Type B pancreatic cell (in vitro differentiated cells): ENCODE results near the gene ARL13B. TPM values are rescaled to one million over a fixed set of nuclear protein-coding genes. Genes with fewer than 3 reads are reported as not detected.
A peak's percentile ranks its signal among the peaks of the same experiment; 100 is the strongest.
"Not testable (repeated sequence)": the region's sequence is repeated elsewhere in the genome, so short reads cannot be mapped to it uniquely, and the experiment has no call there.

ENCODE experiments used
- DNase-seq: peaks from one replicate; pipeline ENCODE4 v3.0.0; 2021; ENCODE audit warnings: mixed read lengths; ENCODE audit not compliant: unreplicated experiment; ENCODE audit errors: extremely low spot score
- H3K27ac Mint-ChIP-seq: 2 replicates; pipeline ENCODE4 v1.8.0; 2021; ENCODE audit warnings: mild to moderate bottlenecking, mixed read lengths
- H3K27me3 Mint-ChIP-seq: 2 replicates; pipeline ENCODE4 v1.8.0; 2021; ENCODE audit warnings: mixed read lengths
- H3K36me3 Mint-ChIP-seq: 2 replicates; pipeline ENCODE4 v1.8.0; 2021; ENCODE audit warnings: mixed read lengths
- H3K4me1 Mint-ChIP-seq: one replicate; pipeline ENCODE4 v1.8.0; 2021; ENCODE audit warnings: mixed read lengths; ENCODE audit not compliant: unreplicated experiment
- H3K4me3 Mint-ChIP-seq: 2 replicates; pipeline ENCODE4 v1.8.0; 2021; ENCODE audit warnings: mild to moderate bottlenecking, mixed read lengths
- H3K9me3 Mint-ChIP-seq: 2 replicates; pipeline ENCODE4 v1.8.0; 2021; ENCODE audit warnings: mixed read lengths
- CTCF ChIP-seq: fragments of 200-600 bp; sonication (generic); conservative IDR thresholded peaks from 2 replicates; pipeline ENCODE4 v1.5.0; 2021; ENCODE audit warnings: antibody characterized with exemption, mild to moderate bottlenecking
- long read RNA-seq: library from polyadenylated mRNA; unstranded; transcript quantifications from one replicate; pipeline ENCODE4 v2.0.0, GENCODE V29; 2020
- total RNA-seq: library from RNA; stranded (reverse); gene quantifications from 2 replicates; pipeline ENCODE4 v1.2.1, GENCODE V29; 2021; ENCODE audit warnings: low replicate concordance

The ARL13B gene
- 7.0 and 12.8 TPM in 2 replicates for total RNA-seq
- long read RNA-seq, partial matches to known transcripts: 6 of 15 reads
- long read RNA-seq, other reads (novel, unspliced or antisense): 9 of 15 reads

DNA sequence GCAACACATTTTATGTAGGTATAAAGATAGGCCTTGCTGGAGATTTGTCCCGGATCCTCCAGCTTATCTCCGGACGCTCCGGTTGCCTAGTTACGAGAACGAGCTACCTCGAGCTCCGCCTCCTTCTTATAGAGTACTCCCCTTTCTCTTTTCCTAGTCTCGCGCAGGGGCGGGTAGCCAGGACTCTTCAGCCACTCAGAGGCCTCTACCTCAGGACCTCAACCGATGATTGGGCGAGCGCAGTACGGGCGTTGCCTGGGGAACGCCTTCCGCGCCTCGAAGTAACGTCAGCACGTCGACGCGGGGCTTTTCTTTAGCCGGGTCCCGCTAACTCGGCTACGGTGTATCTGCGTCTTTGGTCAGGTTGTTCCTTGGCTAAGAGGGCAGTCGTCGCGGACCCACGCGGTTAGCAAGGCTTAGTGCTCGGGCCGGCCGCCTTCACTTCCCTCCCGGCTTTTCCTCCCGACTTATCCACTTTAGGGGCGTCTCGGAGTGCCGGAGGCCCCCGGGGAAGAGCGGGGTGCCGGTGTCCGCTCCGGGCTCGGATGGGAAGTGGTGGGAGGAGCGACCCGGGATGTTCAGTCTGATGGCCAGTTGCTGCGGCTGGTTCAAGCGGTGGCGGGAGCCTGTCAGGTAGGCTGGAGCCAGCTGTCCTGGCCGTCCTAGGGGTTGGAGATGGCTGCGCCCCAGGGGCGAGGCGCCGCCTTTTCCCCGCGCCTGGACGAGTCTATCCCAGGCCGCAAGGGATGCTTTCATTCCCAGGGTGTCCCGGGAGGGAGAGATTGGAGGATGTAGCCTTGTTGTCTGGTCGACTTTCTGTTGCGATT is at the start of gene ARL13B:
Gene ARL13B, plus strand, starts transcription at position 306 of the 827 bp plus-strand sequence. Its CDS starts 269 bp downstream, at position 575.
- Mint-ChIP-seq H3K4me1 (peaks cover 14% of the 10 kb centered on the region), H3K27me3 (peaks cover 4% of the 10 kb centered on the region), H3K27ac (peak within 1 kb of the TSS; percentile 85), H3K9me3 (no peaks in the 10 kb centered on the region), H3K4me3 (peak within 1 kb of the TSS; percentile 85), H3K36me3 (no peaks in the 10 kb centered on the region)
- no peak for TF ChIP-seq CTCF
- DNase-seq: peak; percentile 91

- Mint-ChIP-seq H3K27ac (no peak overlapping the region), H3K4me3 (no peak overlapping the region), H3K27me3 (no peaks in the 10 kb centered on the region), H3K4me1 (no peaks in the 10 kb centered on the region), H3K36me3 (no peaks in the 10 kb centered on the region), H3K9me3 (no peaks in the 10 kb centered on the region)
- no peak for DNase-seq
- TF ChIP-seq CTCF: no peak
Observed at GRCh38 chr3:93931597-93932229, 48.2 kb upstream of the ARL13B start.

GRCh38 chr3:93934366-93935046 is 45.4 kb upstream of the ARL13B start:
- Mint-ChIP-seq H3K36me3 (no peaks in the 10 kb centered on the region), H3K27ac (no peak overlapping the region), H3K9me3 (no peaks in the 10 kb centered on the region), H3K4me3 (no peak overlapping the region), H3K4me1 (no peaks in the 10 kb centered on the region), H3K27me3 (no peaks in the 10 kb centered on the region)
- no peak for DNase-seq
- TF ChIP-seq CTCF: no peak

GRCh38 chr3:93936549-93936948 is 43.4 kb upstream of the ARL13B start:
- no peak overlapping the region for H3K27ac Mint-ChIP-seq
- no peaks in the 10 kb centered on the region for H3K27me3 Mint-ChIP-seq
- no peak for DNase-seq
- H3K4me3 Mint-ChIP-seq: no peak overlapping the region
- H3K4me1 Mint-ChIP-seq: no peaks in the 10 kb centered on the region
- H3K9me3 Mint-ChIP-seq: no peaks in the 10 kb centered on the region
- H3K36me3 Mint-ChIP-seq: no peaks in the 10 kb centered on the region
- TF ChIP-seq CTCF: no peak

DNA sequence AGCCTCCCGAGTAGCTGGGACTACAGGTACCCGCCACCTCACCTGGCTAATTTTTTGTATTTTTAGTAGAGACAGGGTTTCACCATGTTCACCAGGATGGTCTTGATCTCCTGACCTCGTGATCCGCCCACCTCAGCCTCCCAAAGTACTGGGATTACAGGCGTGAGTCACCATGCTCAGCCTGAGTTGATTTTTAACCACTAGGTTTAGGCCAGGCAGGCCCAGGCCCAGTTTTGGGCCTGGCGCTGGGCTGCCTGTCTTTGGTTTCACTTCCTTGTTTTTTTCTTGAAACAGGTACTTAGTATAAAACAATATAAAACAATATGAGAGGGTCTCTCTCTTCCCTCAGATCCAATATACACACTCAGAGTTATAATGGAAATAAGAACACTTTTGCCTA is 42.5 kb upstream of the ARL13B start:
- not testable (repeated sequence) for H3K4me1 Mint-ChIP-seq, H3K9me3 Mint-ChIP-seq, H3K4me3 Mint-ChIP-seq, DNase-seq, H3K27me3 Mint-ChIP-seq, H3K27ac Mint-ChIP-seq, H3K36me3 Mint-ChIP-seq

- H3K9me3 Mint-ChIP-seq, DNase-seq, H3K4me1 Mint-ChIP-seq, H3K27me3 Mint-ChIP-seq, H3K27ac Mint-ChIP-seq, H3K4me3 Mint-ChIP-seq, H3K36me3 Mint-ChIP-seq: not testable (repeated sequence)
Observed at GRCh38 chr3:93949958-93950357, 30.0 kb upstream of the ARL13B start.
